ENCODE results near the gene ARSD. TPM values are rescaled to one million over a fixed set of nuclear protein-coding genes. Genes with fewer than 3 reads are reported as not detected.

ARSD gene
- total RNA-seq (2022; extraction: Qiagen RNA extraction; ENCODE audit: low read depth), result 11.7 to 14.3 TPM (median 13.7 TPM) in 5 replicates

GRCh38 chrX:2928583-2929434 lies at the start of gene ARSD:
Gene ARSD, minus strand, starts transcription at chrX:2929339. Its CDS starts 64 bp downstream, at chrX:2929275.

Other genes starting within 250 kb of the ARSD start
- gene CD99, start 238.0 kb downstream of the ARSD start, total RNA-seq (2022; extraction: Qiagen RNA extraction; ENCODE audit: low read depth), result 276 to 316 TPM (median 306 TPM) in 5 replicates
- gene XG, start 177.3 kb downstream of the ARSD start, total RNA-seq (2022; extraction: Qiagen RNA extraction; ENCODE audit: low read depth), result 0.13 TPM in 1 of 5 replicates, not detected in the others
- gene GYG2, start 100.4 kb downstream of the ARSD start, total RNA-seq (2022; extraction: Qiagen RNA extraction; ENCODE audit: low read depth), result 3.7 to 4.9 TPM (median 4.6 TPM) in 5 replicates
- gene ARSH, start 77.2 kb upstream of the ARSD start, total RNA-seq (2022; extraction: Qiagen RNA extraction; ENCODE audit: low read depth), result not detected in 5 replicates
- gene ARSF, start 112.1 kb upstream of the ARSD start, total RNA-seq (2022; extraction: Qiagen RNA extraction; ENCODE audit: low read depth), result not detected in 5 replicates

Data from A549 treated with GW870086 at 1 μM for 4 hours (cell line).